Mesodermal cell (in vitro differentiated cells): ENCODE measurements around the gene PIK3CA.

Source experiments
- H3K27ac ChIP-seq: 2 replicates; pipeline ENCODE4 v1.7.0; 2013; ENCODE audit warnings: mild to moderate bottlenecking, low read depth, low read length, moderate library complexity; ENCODE audit not compliant: severe bottlenecking
- H3K36me3 ChIP-seq: 2 replicates; pipeline ENCODE4 v1.7.1; 2013; ENCODE audit warnings: mild to moderate bottlenecking, low read length, moderate library complexity; ENCODE audit not compliant: control insufficient read depth, insufficient read depth
- H3K4me1 ChIP-seq: one replicate; pipeline ENCODE4 v1.7.1; 2013; ENCODE audit warnings: mild to moderate bottlenecking, low read length; ENCODE audit not compliant: insufficient read depth, control insufficient read depth, poor library complexity, severe bottlenecking
- H3K4me3 ChIP-seq: 2 replicates; pipeline ENCODE4 v1.7.0; 2013; ENCODE audit warnings: low read length, control low read depth, mild to moderate bottlenecking; ENCODE audit not compliant: insufficient read depth, poor library complexity, severe bottlenecking; ENCODE audit errors: extremely low read depth
- H3K9me3 ChIP-seq: 2 replicates; pipeline ENCODE4 v1.7.1; 2013; ENCODE audit warnings: mild to moderate bottlenecking, low read length, moderate library complexity; ENCODE audit not compliant: control insufficient read depth
- WGBS, 2 experiments: methylation state at CpG; one replicate each; pipeline ENCODE4 v1.1.5; 2013; ENCODE audit warnings: missing lambda C conversion rate in 2 of 2; ENCODE audit not compliant: insufficient coverage in 2 of 2; 5-methylcytosine and 5-hydroxymethylcytosine counted together

Gene PIK3CA

GRCh38 chr3:179133575-179133974 is 14.6 kb upstream of the PIK3CA start:
- H3K9me3 ChIP-seq: no peaks in the 10 kb centered on the region
- no CpG with 5 or more reads among the region's 1 CpG for WGBS, 2 experiments
- H3K36me3 ChIP-seq: no peaks in the 10 kb centered on the region
- H3K4me3 ChIP-seq: no peak overlapping the region
- no peaks in the 10 kb centered on the region for H3K4me1 ChIP-seq
- H3K27ac ChIP-seq: no peak overlapping the region

GRCh38 chr3:179136195-179136594 is 12.0 kb upstream of the PIK3CA start:
- Histone ChIP-seq H3K36me3 (no peaks in the 10 kb centered on the region), H3K9me3 (no peaks in the 10 kb centered on the region), H3K27ac (no peak overlapping the region), H3K4me1 (no peaks in the 10 kb centered on the region), H3K4me3 (no peak overlapping the region)
- WGBS, 2 experiments: 100% methylated on average over 1 of the region's 1 CpG; no CpG with 5 or more reads in 1 of the 2 experiments

GRCh38 chr3:179141890-179142289 is 6.3 kb upstream of the PIK3CA start:
- no peak overlapping the region for H3K4me3 ChIP-seq
- H3K9me3 ChIP-seq: no peaks in the 10 kb centered on the region
- WGBS, 2 experiments: 90 to 100% methylated on average over 2 to 3 of the region's 4 CpGs
- H3K36me3 ChIP-seq: no peaks in the 10 kb centered on the region
- no peak overlapping the region for H3K27ac ChIP-seq
- H3K4me1 ChIP-seq: no peaks in the 10 kb centered on the region

- H3K27ac ChIP-seq: peak overlapping the region; percentile 91
- peaks cover 8% of the 10 kb centered on the region for H3K4me1 ChIP-seq
- H3K9me3 ChIP-seq: no peaks in the 10 kb centered on the region
- H3K4me3 ChIP-seq: peak overlapping the region; percentile 90
- H3K36me3 ChIP-seq: no peaks in the 10 kb centered on the region
- 13 to 25% methylated on average over 5 to 7 of the region's 16 CpGs for WGBS, 2 experiments
These were observed 1.1 kb upstream of the PIK3CA start for GRCh38 chr3:179146911-179147513.

GRCh38 chr3:179147514-179147872 is 664 bp upstream of the PIK3CA start:
- H3K27ac ChIP-seq: peak overlapping the region; percentile 91
- H3K36me3 ChIP-seq: no peaks in the 10 kb centered on the region
- H3K4me3 ChIP-seq: peak overlapping the region; percentile 90
- H3K9me3 ChIP-seq: no peaks in the 10 kb centered on the region
- 0% methylated on average over 6 to 13 of the region's 14 CpGs for WGBS, 2 experiments
- H3K4me1 ChIP-seq: peaks cover 8% of the 10 kb centered on the region

- 0% methylated on average over 55 to 56 of the region's 70 CpGs for WGBS, 2 experiments
- peaks cover 8% of the 10 kb centered on the region for H3K4me1 ChIP-seq
- H3K9me3 ChIP-seq: no peaks in the 10 kb centered on the region
- no peaks in the 10 kb centered on the region for H3K36me3 ChIP-seq
- peak overlapping the region; percentile 90 for H3K4me3 ChIP-seq
- H3K27ac ChIP-seq: peak overlapping the region; percentile 91
These were observed 654 bp downstream of the PIK3CA start for GRCh38 chr3:179148616-179149405.

GRCh38 chr3:179149406-179149867 is 1.3 kb downstream of the PIK3CA start:
- peak overlapping the region; percentile 91 for H3K27ac ChIP-seq

GRCh38 chr3:179149951-179150350 is 1.8 kb downstream of the PIK3CA start:
- Histone ChIP-seq H3K27ac (peak overlapping the region; percentile 16), H3K4me3 (peak overlapping the region; percentile 90), H3K36me3 (no peaks in the 10 kb centered on the region), H3K9me3 (no peaks in the 10 kb centered on the region), H3K4me1 (peaks cover 8% of the 10 kb centered on the region)
- WGBS, 2 experiments: no CpG with 5 or more reads among the region's 4 CpGs

More at GRCh38 chr3:179149406-179149867, 1.3 kb downstream of the PIK3CA start:
- peak overlapping the region; percentile 90 for H3K4me3 ChIP-seq
- 0 to 4% methylated on average over 4 to 6 of the region's 9 CpGs for WGBS, 2 experiments
- no peaks in the 10 kb centered on the region for H3K9me3 ChIP-seq
- peaks cover 8% of the 10 kb centered on the region for H3K4me1 ChIP-seq
- no peaks in the 10 kb centered on the region for H3K36me3 ChIP-seq

- WGBS, 2 experiments: 67% methylated on average over 1 of the region's 3 CpGs; no CpG with 5 or more reads in 1 of the 2 experiments
- Histone ChIP-seq H3K27ac (no peak overlapping the region), H3K4me1 (peaks cover 8% of the 10 kb centered on the region), H3K9me3 (no peaks in the 10 kb centered on the region), H3K36me3 (no peaks in the 10 kb centered on the region), H3K4me3 (no peak overlapping the region)
These were observed 2.5 kb downstream of the PIK3CA start for GRCh38 chr3:179150610-179151009.

- Histone ChIP-seq H3K9me3 (no peaks in the 10 kb centered on the region), H3K4me3 (no peak overlapping the region), H3K4me1 (peaks cover 8% of the 10 kb centered on the region), H3K27ac (no peak overlapping the region), H3K36me3 (no peaks in the 10 kb centered on the region)
These were observed 3.3 kb downstream of the PIK3CA start for GRCh38 chr3:179151474-179151873.

- Histone ChIP-seq H3K36me3 (no peaks in the 10 kb centered on the region), H3K4me1 (peaks cover 6% of the 10 kb centered on the region), H3K27ac (no peak overlapping the region), H3K4me3 (no peak overlapping the region), H3K9me3 (no peaks in the 10 kb centered on the region)
- WGBS, 2 experiments: 100% methylated on average over 1 of the region's 1 CpG; no CpG with 5 or more reads in 1 of the 2 experiments
These were observed 8.0 kb downstream of the PIK3CA start for GRCh38 chr3:179156170-179156569.
